Peyer's patch (tissue), 4 donors: Measurements from ENCODE around the gene DGCR2. TPM values are rescaled to one million over a fixed set of nuclear protein-coding genes. Genes with fewer than 3 reads are reported as not detected.

Source experiments
- DNase-seq, 3 donors: peaks; one replicate each; pipeline ENCODE4 v3.0.0-alpha.2; 2017 to 2019
- H3K27ac ChIP-seq, 4 donors: fragments of 200-600 bp; sonication (generic); one replicate each; pipeline ENCODE4 v1.5.1; 2016 to 2019
- H3K27me3 ChIP-seq, 2 donors: fragments of 200-600 bp; sonication (generic); one replicate each; pipeline ENCODE4 v1.5.1; 2019
- H3K36me3 ChIP-seq, 3 donors: fragments of 200-600 bp; sonication (generic); one replicate each; pipeline ENCODE4 v1.5.1; 2016 to 2019
- H3K4me1 ChIP-seq, 4 donors: fragments of 200-600 bp; sonication (generic); one replicate each; pipeline ENCODE4 v1.5.1; 2016 to 2019
- H3K4me3 ChIP-seq, 4 donors: fragments of 200-600 bp; sonication (generic); 1 replicate in 3 of 4; 2 replicates in 1 of 4; pipeline ENCODE4 v1.5.1; 2016 to 2019; ENCODE audit warnings: mild to moderate bottlenecking in 1 of 4
- H3K9me3 ChIP-seq, 4 donors: fragments of 200-600 bp; sonication (generic); one replicate each; pipeline ENCODE4 v1.5.1; 2016 to 2019; ENCODE audit warnings: mild to moderate bottlenecking in 1 of 4
- POLR2A ChIP-seq, 2 donors: fragments of 450-650 bp; IDR thresholded peaks; one replicate each; pipeline ENCODE4 v1.5.1; 2017; ENCODE audit warnings: antibody characterized with exemption in 2 of 2, mild to moderate bottlenecking in 2 of 2, moderate library complexity in 2 of 2
- total RNA-seq, 4 donors: library from RNA; depleted of rRNA; stranded (reverse); fragments of >200 nt; gene quantifications; one replicate each; pipeline ENCODE4 v1.1.0, GENCODE V29; 2016
- TF ChIP-seq, protein P1 (sequence below), 6 experiments: fragments of 450-650 bp in 4 of 6; fragments of 200-600 bp in 2 of 6; sonication (generic) in 1 of 6; IDR thresholded peaks; one replicate each; pipeline ENCODE4 v1.5.1; 2017 to 2019; ENCODE audit warnings: antibody characterized with exemption in 6 of 6, mild to moderate bottlenecking in 3 of 6, moderate library complexity in 1 of 6

The DGCR2 gene
- total RNA-seq, 4 donors from 2014 or later = 49.5 to 101 (median 92.1) TPM

DNA sequence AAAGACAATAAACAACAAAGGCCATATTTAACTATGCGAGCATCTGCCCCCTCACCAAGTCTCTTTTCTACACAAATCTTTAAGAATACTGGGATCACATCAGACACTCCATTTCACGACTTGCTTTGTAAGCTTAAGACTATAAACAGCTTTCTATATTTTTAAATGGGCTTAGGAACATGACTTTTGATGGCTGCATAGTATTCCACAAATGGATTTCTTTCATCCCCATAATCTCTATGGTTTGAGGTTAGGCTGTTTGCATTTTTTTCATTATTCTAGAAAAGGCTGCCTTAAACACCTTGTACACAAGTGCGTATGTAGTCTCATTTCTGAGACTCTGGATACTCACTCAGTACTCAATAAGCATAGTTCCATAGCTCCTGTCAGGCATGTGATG is 52.8 kb downstream of the DGCR2 start:
- Histone ChIP-seq H3K4me3 (no peak overlapping the region), H3K27me3 (no peaks in the 10 kb centered on the region), H3K9me3 (no peaks in the 10 kb centered on the region), H3K27ac (no peak overlapping the region), H3K36me3 (peaks cover 0 to 64% (median 0%) of the 10 kb centered on the region in 3 donors), H3K4me1 (no peaks in the 10 kb centered on the region)
- no peak for DNase-seq
- TF ChIP-seq, protein P1, sequence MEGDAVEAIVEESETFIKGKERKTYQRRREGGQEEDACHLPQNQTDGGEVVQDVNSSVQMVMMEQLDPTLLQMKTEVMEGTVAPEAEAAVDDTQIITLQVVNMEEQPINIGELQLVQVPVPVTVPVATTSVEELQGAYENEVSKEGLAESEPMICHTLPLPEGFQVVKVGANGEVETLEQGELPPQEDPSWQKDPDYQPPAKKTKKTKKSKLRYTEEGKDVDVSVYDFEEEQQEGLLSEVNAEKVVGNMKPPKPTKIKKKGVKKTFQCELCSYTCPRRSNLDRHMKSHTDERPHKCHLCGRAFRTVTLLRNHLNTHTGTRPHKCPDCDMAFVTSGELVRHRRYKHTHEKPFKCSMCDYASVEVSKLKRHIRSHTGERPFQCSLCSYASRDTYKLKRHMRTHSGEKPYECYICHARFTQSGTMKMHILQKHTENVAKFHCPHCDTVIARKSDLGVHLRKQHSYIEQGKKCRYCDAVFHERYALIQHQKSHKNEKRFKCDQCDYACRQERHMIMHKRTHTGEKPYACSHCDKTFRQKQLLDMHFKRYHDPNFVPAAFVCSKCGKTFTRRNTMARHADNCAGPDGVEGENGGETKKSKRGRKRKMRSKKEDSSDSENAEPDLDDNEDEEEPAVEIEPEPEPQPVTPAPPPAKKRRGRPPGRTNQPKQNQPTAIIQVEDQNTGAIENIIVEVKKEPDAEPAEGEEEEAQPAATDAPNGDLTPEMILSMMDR (IDR thresholded peaks at IDR 0.05) = no peak
- no peak for TF ChIP-seq POLR2A (IDR thresholded peaks at IDR 0.05)

DNA sequence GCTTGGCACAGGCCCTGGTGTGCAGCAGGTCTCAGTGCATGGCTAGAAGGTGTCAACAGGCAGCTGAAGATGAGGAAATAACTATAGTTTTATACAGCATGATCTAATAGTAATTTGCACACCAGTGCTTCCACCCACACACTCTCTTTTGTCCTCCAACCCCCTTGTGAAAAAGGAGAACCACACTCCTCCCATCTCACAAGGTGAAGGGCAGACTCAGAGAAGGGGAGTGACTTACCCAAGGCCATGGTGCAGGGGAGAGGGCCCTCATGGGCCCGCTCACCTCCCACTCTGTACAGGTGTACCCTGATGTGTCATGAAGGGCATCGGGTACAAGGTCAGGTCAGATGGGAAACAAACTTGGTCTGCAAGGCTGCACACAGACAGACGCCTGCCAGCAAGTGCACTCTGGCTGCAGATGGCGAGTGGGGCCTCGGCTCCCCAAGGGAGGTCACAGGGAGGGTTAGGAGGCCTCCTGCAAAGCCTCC is 53.4 kb downstream of the DGCR2 start:
- Histone ChIP-seq H3K4me1 (no peaks in the 10 kb centered on the region), H3K27me3 (no peaks in the 10 kb centered on the region), H3K27ac (no peak overlapping the region), H3K9me3 (no peaks in the 10 kb centered on the region), H3K4me3 (no peak overlapping the region), H3K36me3 (peaks cover 0 to 70% (median 0%) of the 10 kb centered on the region in 3 donors)
- peak in 1 of 3 donors; percentile 9 for DNase-seq
- TF ChIP-seq, protein P1 (IDR thresholded peaks at IDR 0.05) = no peak
- no peak for TF ChIP-seq POLR2A (IDR thresholded peaks at IDR 0.05)

GRCh38 chr22:19067696-19068348 is 54.4 kb downstream of the DGCR2 start:
- H3K36me3 ChIP-seq = peaks cover 0 to 79% (median 0%) of the 10 kb centered on the region in 3 donors
- H3K27me3 ChIP-seq = no peaks in the 10 kb centered on the region
- no peaks in the 10 kb centered on the region for H3K4me1 ChIP-seq
- H3K4me3 ChIP-seq = no peak overlapping the region
- no peak overlapping the region for H3K27ac ChIP-seq
- no peaks in the 10 kb centered on the region for H3K9me3 ChIP-seq
- DNase-seq = peak in 1 of 3 donors; percentile 14
- TF ChIP-seq, protein P1 (IDR thresholded peaks at IDR 0.05) = no peak
- TF ChIP-seq POLR2A (IDR thresholded peaks at IDR 0.05) = no peak

GRCh38 chr22:19066531-19067271 is 55.5 kb downstream of the DGCR2 start:
- TF ChIP-seq POLR2A (IDR thresholded peaks at IDR 0.05) = no peak
- TF ChIP-seq, protein P1 (IDR thresholded peaks at IDR 0.05) = no peak
- peak in 1 of 3 donors; percentile 10 for DNase-seq

DNA sequence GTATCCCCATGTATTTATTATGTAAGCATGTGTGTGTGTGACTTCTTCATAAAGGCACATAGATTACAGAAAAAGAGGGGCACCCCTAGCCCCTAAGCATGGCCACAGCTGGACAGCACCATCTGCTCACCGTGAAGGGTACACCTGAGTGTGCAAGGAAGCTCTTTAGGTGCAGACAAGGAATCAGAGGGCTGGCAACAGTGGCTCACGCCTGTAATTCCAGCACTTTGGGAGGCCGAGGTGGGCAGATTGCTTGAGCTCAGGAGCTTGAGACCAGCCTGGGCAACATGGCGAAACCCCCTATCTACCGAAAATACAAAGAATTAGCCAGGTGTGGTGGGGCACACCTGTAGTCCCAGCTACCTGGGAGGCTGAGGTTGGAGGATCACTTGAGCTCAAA is 56.3 kb downstream of the DGCR2 start:
- TF ChIP-seq POLR2A (IDR thresholded peaks at IDR 0.05) = no peak
- TF ChIP-seq, protein P1 (IDR thresholded peaks at IDR 0.05) = no peak
- H3K4me1 ChIP-seq = no peaks in the 10 kb centered on the region
- no peaks in the 10 kb centered on the region for H3K9me3 ChIP-seq
- no peaks in the 10 kb centered on the region for H3K27me3 ChIP-seq
- H3K4me3 ChIP-seq = no peak overlapping the region
- peak in 1 of 3 donors; percentile 3 for DNase-seq
- no peak overlapping the region for H3K27ac ChIP-seq
- peaks cover 0 to 94% (median 0%) of the 10 kb centered on the region in 3 donors for H3K36me3 ChIP-seq

More at GRCh38 chr22:19066531-19067271, 55.5 kb downstream of the DGCR2 start:
- no peak overlapping the region for H3K27ac ChIP-seq
- H3K4me3 ChIP-seq = no peak overlapping the region
- no peaks in the 10 kb centered on the region for H3K27me3 ChIP-seq
- H3K4me1 ChIP-seq = no peaks in the 10 kb centered on the region
- H3K36me3 ChIP-seq = peaks cover 0 to 90% (median 0%) of the 10 kb centered on the region in 3 donors
- H3K9me3 ChIP-seq = no peaks in the 10 kb centered on the region
